Non-pigmented ciliary epithelial cell (primary cell): ENCODE measurements around the gene NBPF14.
A peak's percentile ranks its signal among the peaks of the same experiment; 100 is the strongest.
"Not testable (repeated sequence)": the region's sequence is repeated elsewhere in the genome, so short reads cannot be mapped to it uniquely, and the experiment has no call there.

ENCODE experiments used
- DNase-seq: peaks from one replicate; pipeline ENCODE4 v3.0.0-alpha.2; 2010; ENCODE audit warnings: low read depth

Gene NBPF14, protein sequence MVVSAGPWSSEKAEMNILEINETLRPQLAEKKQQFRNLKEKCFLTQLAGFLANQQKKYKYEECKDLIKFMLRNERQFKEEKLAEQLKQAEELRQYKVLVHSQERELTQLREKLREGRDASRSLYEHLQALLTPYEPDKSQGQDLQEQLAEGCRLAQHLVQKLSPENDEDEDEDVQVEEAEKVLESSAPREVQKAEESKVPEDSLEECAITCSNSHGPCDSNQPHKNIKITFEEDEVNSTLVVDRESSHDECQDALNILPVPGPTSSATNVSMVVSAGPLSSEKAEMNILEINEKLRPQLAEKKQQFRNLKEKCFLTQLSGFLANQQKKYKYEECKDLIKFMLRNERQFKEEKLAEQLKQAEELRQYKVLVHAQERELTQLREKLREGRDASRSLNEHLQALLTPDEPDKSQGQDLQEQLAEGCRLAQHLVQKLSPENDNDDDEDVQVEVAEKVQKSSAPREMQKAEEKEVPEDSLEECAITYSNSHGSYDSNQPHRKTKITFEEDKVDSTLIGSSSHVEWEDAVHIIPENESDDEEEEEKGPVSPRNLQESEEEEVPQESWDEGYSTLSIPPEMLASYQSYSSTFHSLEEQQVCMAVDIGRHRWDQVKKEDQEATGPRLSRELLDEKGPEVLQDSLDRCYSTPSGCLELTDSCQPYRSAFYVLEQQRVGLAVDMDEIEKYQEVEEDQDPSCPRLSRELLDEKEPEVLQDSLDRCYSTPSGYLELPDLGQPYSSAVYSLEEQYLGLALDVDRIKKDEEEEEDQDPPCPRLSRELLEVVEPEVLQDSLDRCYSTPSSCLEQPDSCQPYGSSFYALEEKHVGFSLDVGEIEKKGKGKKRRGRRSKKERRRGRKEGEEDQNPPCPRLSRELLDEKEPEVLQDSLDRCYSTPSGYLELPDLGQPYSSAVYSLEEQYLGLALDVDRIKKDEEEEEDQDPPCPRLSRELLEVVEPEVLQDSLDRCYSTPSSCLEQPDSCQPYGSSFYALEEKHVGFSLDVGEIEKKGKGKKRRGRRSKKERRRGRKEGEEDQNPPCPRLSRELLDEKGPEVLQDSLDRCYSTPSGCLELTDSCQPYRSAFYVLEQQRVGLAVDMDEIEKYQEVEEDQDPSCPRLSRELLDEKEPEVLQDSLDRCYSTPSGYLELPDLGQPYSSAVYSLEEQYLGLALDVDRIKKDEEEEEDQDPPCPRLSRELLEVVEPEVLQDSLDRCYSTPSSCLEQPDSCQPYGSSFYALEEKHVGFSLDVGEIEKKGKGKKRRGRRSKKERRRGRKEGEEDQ (N-terminal part only)

GRCh38 chr1:148595911-148596310 lies at the start of gene NBPF14:
Gene NBPF14, minus strand, starts transcription at chr1:148596011. Its CDS starts 294 bp downstream, at chr1:148595717.
- not testable (repeated sequence) for DNase-seq

DNA sequence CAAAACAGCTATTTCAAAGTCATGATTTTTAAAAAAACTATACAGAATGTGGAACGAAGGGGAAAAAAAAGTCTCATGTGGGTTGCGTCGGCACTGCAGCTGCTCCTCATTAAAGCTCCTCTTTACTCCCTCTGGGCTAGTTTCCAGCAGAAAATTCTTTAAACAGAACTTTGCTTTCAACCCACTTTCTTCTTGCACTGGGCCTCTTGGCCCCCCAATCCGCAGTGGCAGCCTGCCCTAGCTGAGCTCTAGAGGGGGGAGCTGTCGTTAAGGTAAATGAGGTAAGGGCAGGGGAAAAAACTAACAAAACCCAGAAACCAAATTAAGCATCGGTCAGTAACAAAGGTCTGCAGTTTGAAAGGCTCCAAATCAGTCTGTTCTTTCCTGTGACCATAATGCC lies 29.6 kb upstream of the NBPF14 start:
- DNase-seq: not testable (repeated sequence)

DNA sequence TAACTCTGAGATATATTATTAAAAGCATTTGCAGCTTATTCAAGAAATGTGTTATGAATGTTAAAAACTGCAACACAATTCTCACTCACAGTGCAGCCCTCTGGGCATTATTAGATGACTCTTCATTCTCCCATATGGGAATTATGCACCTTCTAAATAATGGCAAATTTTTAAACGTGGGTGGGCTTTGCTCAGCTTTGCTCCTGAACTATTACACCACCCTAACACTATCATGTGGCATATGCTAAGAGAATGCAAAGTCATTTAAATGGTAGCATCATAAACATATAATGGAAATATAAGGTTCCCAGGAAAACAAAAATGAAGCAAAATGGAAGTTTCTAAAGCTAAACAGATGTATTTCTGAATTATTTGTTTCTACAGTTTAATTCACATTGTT lies 22.4 kb upstream of the NBPF14 start:
- not testable (repeated sequence) for DNase-seq

DNA sequence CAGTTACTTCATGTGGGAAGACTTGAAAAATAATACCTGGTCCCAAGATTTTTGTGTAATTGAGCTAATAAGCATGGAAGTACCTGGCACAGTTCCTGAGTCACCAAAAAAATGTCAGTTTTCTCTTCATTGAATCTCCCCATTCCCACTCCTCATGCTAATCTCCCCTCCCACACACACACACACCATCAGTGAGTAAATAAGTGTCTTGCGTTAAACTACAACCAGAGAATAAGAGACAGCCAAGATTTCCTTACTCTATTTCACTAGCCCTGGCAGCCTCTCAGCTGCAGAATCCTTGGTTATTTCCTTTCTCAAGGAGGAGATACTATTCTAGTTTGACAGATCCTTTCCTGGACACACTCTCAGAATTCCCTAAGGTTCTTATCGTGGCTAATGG lies 9.5 kb upstream of the NBPF14 start:
- not testable (repeated sequence) for DNase-seq

DNA sequence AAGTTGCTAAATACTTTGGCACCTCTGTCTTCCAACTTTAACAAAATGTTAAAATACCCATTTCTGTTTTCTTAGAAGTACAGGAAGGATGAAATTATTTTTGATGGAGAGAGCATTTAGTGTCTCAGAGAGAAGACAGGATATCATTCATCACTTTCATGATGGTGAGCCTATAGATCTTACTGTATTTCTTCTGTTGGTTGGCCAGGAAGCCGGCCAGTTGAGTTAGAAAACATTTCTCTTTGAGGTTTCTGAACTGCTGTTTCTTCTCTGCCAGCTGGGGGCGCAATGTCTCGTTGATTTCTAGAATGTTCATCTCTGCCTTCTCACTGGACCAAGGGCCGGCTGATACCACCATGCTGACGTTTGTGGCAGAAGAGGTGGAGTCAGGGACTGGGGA lies 451 bp downstream of the NBPF14 start:
- not testable (repeated sequence) for DNase-seq

GRCh38 chr1:148591098-148591497 lies 4.7 kb downstream of the NBPF14 start:
- DNase-seq: not testable (repeated sequence)

DNA sequence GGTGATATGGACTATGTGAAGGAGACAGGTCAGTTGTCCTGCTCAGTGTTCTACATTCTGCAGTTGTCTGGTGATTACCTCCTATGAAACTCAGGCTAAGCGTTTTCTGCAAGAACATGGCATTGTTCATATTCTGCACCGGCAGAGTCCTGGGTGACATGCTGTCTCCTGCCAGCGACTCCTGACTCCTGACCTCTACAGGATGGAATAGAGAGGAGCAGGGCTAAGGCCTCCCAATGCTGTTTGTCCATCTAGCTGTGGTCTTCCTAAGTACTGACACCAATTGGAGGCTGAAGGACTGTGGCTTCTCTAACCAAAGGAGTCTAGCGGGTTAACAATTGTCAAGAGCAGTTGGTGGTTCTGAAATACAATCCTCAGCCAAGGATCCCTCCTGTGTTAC lies 63.7 kb downstream of the NBPF14 start:
- DNase-seq: not testable (repeated sequence)

GRCh38 chr1:148529101-148529567 lies 66.7 kb downstream of the NBPF14 start:
- DNase-seq: peak; percentile 11

GRCh38 chr1:148528591-148528990 lies 67.2 kb downstream of the NBPF14 start:
- not testable (repeated sequence) for DNase-seq

GRCh38 chr1:148526587-148526986 lies 69.2 kb downstream of the NBPF14 start:
- DNase-seq: not testable (repeated sequence)

GRCh38 chr1:148523205-148524144 lies 72.3 kb downstream of the NBPF14 start:
- not testable (repeated sequence) for DNase-seq

GRCh38 chr1:148522561-148523204 lies 73.1 kb downstream of the NBPF14 start:
- DNase-seq: peak; percentile 96

- peak; percentile 65 for DNase-seq
These were observed 73.7 kb downstream of the NBPF14 start for GRCh38 chr1:148522072-148522471.

DNA sequence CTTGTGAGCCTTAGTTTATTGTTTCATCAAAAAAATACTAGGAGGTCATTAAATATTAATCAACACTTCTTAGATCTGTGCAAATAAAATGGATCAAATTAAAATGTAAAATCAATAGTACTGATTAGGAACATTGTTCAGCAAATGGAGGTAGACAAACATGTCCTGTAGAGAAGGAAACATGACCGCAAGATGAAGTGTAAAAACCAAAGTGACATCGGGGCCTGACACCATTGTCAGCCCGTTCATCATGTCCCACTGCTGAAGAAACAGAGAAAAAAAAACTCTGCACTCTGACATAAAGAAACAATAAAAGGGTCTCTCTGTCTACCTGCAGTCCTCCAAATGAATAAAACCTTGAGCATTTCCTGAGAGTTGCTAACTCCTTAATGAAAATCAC lies 81.5 kb downstream of the NBPF14 start:
- DNase-seq: not testable (repeated sequence)

GRCh38 chr1:148512571-148513184 lies 83.1 kb downstream of the NBPF14 start:
- DNase-seq: peak; percentile 18

DNA sequence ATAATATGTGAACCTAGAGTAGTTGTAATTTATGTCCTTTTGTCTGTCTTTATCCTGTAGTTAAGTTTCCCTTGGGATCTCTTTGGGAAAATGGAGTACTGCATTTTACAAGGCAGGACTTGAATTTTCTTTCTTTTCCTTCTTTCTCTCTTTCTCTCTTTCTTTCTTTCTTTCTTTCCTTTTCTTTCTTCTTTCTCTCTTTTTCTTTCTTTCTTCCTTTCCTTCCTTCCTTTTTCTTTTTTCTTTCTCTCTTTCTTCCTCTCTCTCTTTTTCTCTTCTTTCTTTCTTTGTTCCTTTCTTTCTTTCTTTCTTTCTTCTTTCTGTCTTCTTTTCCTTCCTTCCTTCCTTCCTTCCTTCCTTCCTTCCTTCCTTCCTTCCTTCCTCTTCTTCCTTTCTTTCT lies 101.9 kb downstream of the NBPF14 start:
- DNase-seq: not testable (repeated sequence)

DNA sequence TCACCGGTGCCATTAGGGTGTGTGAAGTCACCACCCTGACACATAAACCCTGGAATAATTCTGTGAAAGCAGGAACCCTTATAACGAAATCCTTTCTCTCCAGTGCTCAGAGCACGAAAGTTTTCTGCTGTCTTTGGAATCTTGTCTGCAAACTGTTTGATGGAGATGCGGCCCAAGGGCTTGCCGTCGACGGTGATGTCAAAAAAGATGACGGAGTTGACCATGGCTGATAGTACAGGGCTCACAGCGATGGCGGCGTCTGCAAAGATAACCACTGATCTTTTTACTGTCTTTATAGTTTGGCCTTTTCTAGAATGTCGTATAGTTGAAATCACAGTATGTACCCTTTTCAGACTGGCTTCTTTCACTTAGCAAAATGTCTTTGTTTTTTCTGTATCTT lies 112.8 kb downstream of the NBPF14 start, which contains the start of gene PPIAL4G:
PPIAL4G (minus strand) TSS at position 274 of the 400 bp plus-strand sequence; CDS start at position 224, 50 bp downstream.
- not testable (repeated sequence) for DNase-seq
